Astrocyte of the cerebellum (primary cell): Measurements from ENCODE around the gene ARRDC1.

Source experiments
- DNase-seq: peaks from one replicate; pipeline ENCODE4 v3.0.0-alpha.2; 2011; ENCODE audit warnings: low read depth
- H3K4me3 ChIP-seq: 2 replicates; pipeline ENCODE4 v1.5.1; 2011; ENCODE audit warnings: mild to moderate bottlenecking, low read depth, low read length, moderate library complexity
- in situ Hi-C: cut with HindIII; loops from 2 replicates; pipeline ENCODE4 v1.10.0; 2017; ENCODE audit warnings: low sequenced_read_pairs
- TF ChIP-seq, protein P1 (sequence below): IDR thresholded peaks from 2 replicates; pipeline ENCODE4 v1.5.1; 2012; ENCODE audit warnings: low read length, low read depth, moderate library complexity, mild to moderate bottlenecking; ENCODE audit errors: missing control alignments

ARRDC1 gene

DNA sequence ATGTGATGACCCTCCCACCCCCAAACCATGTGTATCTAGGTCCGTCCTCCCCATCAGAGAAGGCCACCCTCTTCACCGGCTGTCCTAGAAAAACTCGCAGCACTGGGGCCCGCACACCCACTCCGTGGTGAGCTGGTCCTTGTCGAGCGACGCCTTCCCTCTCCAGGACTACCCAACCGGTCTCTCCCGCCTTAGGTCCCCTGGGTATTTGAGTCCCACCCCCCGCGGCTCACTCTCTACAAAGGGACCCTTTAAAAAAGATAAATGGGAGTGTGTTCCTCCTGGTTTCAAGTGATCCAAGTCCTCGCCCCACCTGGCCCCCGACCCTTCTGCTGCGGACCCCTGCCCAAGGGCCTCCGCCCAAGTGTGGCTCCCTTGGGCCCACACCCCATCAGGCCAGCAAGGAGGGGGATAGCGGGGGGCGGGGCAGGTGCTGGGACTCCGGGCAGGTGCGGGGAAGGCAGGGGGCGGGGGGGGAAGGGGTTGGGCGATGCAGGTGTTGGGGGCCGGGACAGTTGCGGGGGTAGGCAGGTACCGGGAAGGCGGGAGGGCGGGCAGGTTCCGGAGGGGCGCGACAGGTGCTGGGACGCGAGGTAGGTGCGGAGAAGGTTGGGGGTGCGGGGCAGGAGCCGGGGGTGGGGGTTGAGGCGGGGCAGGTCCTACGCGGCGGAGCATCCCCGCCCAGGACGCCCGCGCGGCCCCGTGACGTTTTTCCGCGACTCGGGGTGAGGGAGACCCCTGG is 970 bp upstream of the ARRDC1 start:
- TF ChIP-seq, protein P1, sequence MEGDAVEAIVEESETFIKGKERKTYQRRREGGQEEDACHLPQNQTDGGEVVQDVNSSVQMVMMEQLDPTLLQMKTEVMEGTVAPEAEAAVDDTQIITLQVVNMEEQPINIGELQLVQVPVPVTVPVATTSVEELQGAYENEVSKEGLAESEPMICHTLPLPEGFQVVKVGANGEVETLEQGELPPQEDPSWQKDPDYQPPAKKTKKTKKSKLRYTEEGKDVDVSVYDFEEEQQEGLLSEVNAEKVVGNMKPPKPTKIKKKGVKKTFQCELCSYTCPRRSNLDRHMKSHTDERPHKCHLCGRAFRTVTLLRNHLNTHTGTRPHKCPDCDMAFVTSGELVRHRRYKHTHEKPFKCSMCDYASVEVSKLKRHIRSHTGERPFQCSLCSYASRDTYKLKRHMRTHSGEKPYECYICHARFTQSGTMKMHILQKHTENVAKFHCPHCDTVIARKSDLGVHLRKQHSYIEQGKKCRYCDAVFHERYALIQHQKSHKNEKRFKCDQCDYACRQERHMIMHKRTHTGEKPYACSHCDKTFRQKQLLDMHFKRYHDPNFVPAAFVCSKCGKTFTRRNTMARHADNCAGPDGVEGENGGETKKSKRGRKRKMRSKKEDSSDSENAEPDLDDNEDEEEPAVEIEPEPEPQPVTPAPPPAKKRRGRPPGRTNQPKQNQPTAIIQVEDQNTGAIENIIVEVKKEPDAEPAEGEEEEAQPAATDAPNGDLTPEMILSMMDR = no peak
- H3K4me3 ChIP-seq = peak overlapping the region; percentile 42
- no peak for DNase-seq
- in situ Hi-C loops = no loop called here

DNA sequence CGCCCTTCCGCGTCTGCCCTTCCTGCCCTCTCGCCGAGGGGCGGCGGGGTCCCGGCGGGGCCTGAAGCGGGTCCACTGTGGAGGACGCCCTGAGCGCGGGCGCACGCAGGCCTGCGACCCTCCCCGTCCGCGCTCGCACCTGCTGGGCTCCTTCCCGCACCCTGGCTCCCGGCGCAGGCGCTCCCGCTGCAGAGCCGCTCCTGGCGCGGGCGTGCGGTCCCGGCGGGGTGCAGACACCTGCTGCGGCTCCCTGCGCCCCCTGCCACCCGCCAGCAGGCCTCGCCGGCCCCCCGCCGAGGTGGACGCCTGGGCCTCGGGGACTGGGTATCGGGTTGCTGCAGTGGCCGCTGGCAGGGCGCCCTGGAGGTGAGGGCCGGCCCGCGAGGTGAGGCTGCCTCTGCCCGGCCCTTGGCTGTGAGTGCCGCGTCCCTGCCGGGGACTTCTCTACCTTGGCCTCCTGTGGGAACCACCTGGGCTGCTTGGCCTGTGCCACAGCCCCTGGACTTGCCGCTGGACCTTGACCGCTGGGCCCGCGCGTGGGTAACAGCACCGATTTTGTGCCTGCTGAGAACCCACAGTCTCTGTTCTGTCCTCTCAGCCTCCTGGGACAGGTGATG is 627 bp downstream of the ARRDC1 start:
- DNase-seq = no peak
- TF ChIP-seq, protein P1 = no peak
- peak overlapping the region; percentile 50 for H3K4me3 ChIP-seq
- in situ Hi-C loops = no loop called here

DNA sequence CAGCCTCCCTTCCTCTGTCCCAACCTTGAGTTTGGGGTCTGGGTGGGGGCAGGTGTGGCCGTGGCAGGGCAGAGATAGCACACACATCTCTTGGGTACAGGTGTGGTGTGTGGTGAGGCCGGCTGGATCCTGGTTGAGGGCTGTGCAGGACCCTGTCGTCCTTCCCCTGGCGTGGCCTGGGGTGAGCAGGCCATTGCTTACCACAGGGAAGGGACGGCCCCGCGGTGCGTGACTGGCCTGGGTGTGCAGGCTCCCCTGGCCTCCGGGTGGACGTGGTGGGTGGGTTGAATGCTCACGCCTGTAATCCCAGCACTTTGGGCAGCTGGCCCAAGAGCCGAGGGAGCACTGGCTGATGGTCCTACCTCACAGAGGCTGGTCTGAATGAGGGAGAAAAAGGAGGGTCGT is 1.2 kb downstream of the ARRDC1 start:
- in situ Hi-C loops = no loop called here
- no peak for DNase-seq
- TF ChIP-seq, protein P1 = no peak
- H3K4me3 ChIP-seq = peak overlapping the region; percentile 50

DNA sequence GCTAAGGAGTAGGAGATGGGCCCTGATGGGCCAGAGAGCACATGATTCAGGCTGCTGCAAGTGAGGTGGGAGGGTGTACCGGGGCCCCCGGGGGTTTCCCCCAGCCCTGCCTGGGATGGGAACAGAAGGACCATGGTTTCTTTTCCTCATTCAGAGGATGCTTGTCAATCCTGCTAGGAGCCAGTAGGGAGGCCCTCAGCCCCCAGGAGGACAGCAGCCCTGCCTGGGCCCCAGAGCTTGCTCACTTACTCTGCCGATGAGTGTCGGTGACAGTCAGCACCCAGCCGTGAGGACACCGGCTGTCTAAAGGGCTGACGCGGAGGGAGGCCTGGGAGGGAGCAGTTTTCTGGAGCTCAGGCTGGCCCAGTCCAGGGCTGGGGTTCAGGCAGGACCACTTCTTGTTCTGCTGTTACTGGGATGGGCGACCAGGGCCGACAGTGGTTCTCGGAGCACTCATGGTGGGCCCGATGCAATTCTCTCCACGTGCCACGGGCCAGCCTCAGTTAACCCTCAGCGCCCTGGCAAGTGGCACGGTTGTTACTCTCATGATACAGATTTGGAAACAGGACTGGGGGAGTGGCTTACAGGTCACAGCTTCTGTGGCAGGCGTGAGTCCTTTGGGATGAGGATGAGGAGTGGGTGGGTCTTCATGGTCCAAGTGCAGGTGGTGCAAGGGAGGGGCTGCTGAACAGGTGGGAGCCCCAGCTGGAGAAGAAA is 1.8 kb downstream of the ARRDC1 start:
- TF ChIP-seq, protein P1 = no peak
- no peak overlapping the region for H3K4me3 ChIP-seq
- in situ Hi-C loops = no loop called here
- no peak for DNase-seq

DNA sequence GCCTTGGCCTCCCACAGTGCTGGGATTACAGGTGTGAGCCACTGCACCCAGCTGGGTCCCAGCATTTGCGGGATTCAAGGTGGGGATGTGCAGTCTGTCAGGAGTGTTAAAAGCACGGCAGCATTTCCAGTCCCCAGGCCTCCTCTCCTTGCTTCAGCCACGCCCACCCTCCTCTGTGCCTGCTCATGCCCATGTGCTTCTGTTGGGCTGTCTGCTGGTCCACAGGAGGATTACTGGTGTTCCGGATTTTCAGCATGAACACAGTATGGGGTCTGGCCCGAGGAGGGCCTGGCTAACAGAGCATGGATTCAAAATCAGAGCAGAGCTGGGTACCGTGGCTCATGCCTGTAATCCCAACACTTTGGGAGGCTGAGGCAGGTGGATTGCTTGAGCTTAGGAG is 5.5 kb downstream of the ARRDC1 start:
- no peak for DNase-seq
- TF ChIP-seq, protein P1 = no peak
- in situ Hi-C loops = no loop called here
- no peak overlapping the region for H3K4me3 ChIP-seq

DNA sequence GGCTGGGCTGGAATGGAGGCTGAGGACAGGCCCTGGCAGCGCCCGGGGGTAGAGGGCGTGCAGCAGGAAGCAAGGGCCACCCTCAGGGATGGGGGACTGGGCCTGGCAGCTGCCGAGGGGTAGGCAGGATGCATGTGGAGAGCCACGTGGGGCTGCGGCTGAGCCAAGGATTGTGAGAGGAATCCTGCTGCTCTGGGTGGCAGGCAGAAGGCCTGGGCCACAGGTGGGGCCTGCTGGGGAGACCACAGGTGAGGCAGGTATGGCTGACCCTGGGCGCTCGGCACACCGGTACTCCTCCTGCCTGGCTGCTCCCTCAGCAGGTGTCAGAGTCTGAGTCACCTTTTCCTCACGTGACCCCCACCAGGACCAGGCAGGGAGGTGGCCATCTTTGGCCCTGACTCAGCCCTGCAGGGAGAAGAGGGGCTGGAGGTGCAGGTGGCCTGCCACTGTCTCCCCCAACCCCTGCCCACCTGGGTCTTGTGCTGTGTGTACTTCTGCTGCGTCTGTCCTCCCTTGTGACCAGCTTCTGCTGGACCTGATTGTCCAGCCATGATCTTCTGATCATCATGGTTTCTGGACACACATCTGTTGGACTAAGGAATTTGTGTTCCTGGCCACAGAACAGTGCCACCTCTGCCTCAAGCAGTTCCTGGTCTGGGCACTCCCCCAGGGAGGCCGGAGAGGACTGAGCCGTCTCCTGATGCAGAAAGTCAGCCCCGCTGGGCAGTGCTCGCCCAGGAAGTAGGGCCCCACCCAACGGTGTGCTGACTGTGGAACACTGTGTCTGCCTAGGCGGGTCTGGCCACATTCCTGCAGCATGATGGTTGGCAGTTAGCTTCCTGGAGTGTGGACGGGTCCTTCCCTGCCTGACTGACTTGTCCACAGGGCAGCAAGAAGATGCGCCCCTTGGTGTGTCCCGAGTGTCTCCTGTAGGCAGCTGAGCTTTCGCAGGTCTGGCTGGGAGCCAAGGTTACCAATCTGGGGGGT is 6.4 kb downstream of the ARRDC1 start:
- H3K4me3 ChIP-seq = no peak overlapping the region
- in situ Hi-C loops = no loop called here
- TF ChIP-seq, protein P1 = no peak
- DNase-seq = no peak
